ENCODE measurements around the gene ATMIN. TPM values are rescaled to one million over a fixed set of nuclear protein-coding genes. Genes with fewer than 3 reads are reported as not detected.

The ATMIN gene
- total RNA-seq, 1 donor from 2014 or later: 35.0 TPM

- no peak for DNase-seq (ENCODE audit: extremely low spot score, unreplicated experiment)
- Mint-ChIP-seq H3K27me3 (ENCODE audit: unreplicated experiment) (no peaks in the 10 kb centered on the region), H3K9me3 (ENCODE audit: unreplicated experiment) (no peaks in the 10 kb centered on the region), H3K27ac (ENCODE audit: unreplicated experiment) (no peak overlapping the region), H3K36me3 (ENCODE audit: unreplicated experiment) (peaks cover 17% of the 10 kb centered on the region), H3K4me1 (ENCODE audit: unreplicated experiment) (peaks cover 31% of the 10 kb centered on the region), H3K4me3 (ENCODE audit: unreplicated experiment) (no peak overlapping the region)
- TF ChIP-seq CTCF (IDR thresholded peaks at IDR 0.05): no peak
Observed at GRCh38 chr16:80990577-80990976, 45.1 kb upstream of the ATMIN start.

- Mint-ChIP-seq H3K27me3 (ENCODE audit: unreplicated experiment) (no peaks in the 10 kb centered on the region), H3K4me1 (ENCODE audit: unreplicated experiment) (peaks cover 30% of the 10 kb centered on the region), H3K9me3 (ENCODE audit: unreplicated experiment) (no peaks in the 10 kb centered on the region), H3K27ac (ENCODE audit: unreplicated experiment) (no peak overlapping the region), H3K4me3 (ENCODE audit: unreplicated experiment) (no peak overlapping the region), H3K36me3 (ENCODE audit: unreplicated experiment) (peaks cover 17% of the 10 kb centered on the region)
- TF ChIP-seq CTCF (IDR thresholded peaks at IDR 0.05): no peak
- no peak for DNase-seq (ENCODE audit: extremely low spot score, unreplicated experiment)
Observed at GRCh38 chr16:80990978-80991377, 44.7 kb upstream of the ATMIN start.

DNA sequence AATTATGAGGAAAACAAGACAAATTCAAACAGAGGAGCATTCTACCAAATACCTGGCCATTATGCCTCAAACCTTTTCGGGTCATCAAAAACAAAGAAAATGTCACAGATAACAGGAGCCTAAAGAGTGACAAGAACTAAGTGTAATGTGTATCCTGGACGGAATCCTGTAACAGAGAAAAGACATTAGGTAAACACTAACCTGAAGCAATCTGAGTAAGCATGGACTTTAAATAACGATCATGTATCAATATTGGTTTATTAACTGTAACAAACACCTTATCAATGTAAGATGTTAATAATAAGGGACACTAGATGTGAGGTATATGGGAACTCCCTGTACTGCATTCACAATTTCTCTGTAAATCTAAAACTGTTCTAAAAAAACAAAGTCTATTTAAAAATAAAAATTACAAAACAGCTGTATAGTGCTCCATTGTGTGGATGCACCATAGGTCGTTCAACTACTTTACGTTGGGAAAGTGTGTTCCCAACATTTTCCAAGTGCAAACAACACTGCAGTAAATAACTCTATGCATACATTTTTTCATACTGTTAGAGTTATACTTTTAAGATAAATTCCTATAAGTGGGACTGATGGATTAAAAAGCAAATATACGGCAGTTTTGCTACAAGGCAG lies 43.7 kb upstream of the ATMIN start:
- Mint-ChIP-seq H3K36me3 (ENCODE audit: unreplicated experiment) (peaks cover 17% of the 10 kb centered on the region), H3K27ac (ENCODE audit: unreplicated experiment) (no peak overlapping the region), H3K27me3 (ENCODE audit: unreplicated experiment) (no peaks in the 10 kb centered on the region), H3K9me3 (ENCODE audit: unreplicated experiment) (no peaks in the 10 kb centered on the region), H3K4me1 (ENCODE audit: unreplicated experiment) (peaks cover 32% of the 10 kb centered on the region), H3K4me3 (ENCODE audit: unreplicated experiment) (no peak overlapping the region)
- no peak for TF ChIP-seq CTCF (IDR thresholded peaks at IDR 0.05)
- no peak for DNase-seq (ENCODE audit: extremely low spot score, unreplicated experiment)

- peak overlapping the region; percentile 83 for H3K27ac Mint-ChIP-seq (ENCODE audit: unreplicated experiment)
- H3K27me3 Mint-ChIP-seq (ENCODE audit: unreplicated experiment): no peaks in the 10 kb centered on the region
- H3K36me3 Mint-ChIP-seq (ENCODE audit: unreplicated experiment): peaks cover 13% of the 10 kb centered on the region
- H3K4me3 Mint-ChIP-seq (ENCODE audit: unreplicated experiment): peak overlapping the region; percentile 44
- no peak for TF ChIP-seq CTCF (IDR thresholded peaks at IDR 0.05)
- peaks cover 39% of the 10 kb centered on the region for H3K4me1 Mint-ChIP-seq (ENCODE audit: unreplicated experiment)
- no peaks in the 10 kb centered on the region for H3K9me3 Mint-ChIP-seq (ENCODE audit: unreplicated experiment)
- no peak for DNase-seq (ENCODE audit: extremely low spot score, unreplicated experiment)
Observed at GRCh38 chr16:80992676-80993293, 42.9 kb upstream of the ATMIN start.

GRCh38 chr16:80993307-80993706 lies 42.3 kb upstream of the ATMIN start:
- TF ChIP-seq CTCF (IDR thresholded peaks at IDR 0.05): no peak
- DNase-seq (ENCODE audit: extremely low spot score, unreplicated experiment): no peak
- H3K4me1 Mint-ChIP-seq (ENCODE audit: unreplicated experiment): peaks cover 44% of the 10 kb centered on the region

More at GRCh38 chr16:80993307-80993706, 42.3 kb upstream of the ATMIN start:
- peak overlapping the region; percentile 44 for H3K4me3 Mint-ChIP-seq (ENCODE audit: unreplicated experiment)
- no peaks in the 10 kb centered on the region for H3K27me3 Mint-ChIP-seq (ENCODE audit: unreplicated experiment)
- H3K27ac Mint-ChIP-seq (ENCODE audit: unreplicated experiment): peak overlapping the region; percentile 83
- no peaks in the 10 kb centered on the region for H3K9me3 Mint-ChIP-seq (ENCODE audit: unreplicated experiment)
- H3K36me3 Mint-ChIP-seq (ENCODE audit: unreplicated experiment): peaks cover 13% of the 10 kb centered on the region
